PC-3 (cell line): ENCODE data around the gene GRHL3. TPM values are rescaled to one million over a fixed set of nuclear protein-coding genes. Genes with fewer than 3 reads are reported as not detected.

Source experiments
- ATAC-seq: fragments of 200-7000 bp; cut with Tn5 transposase; 2 replicates; pipeline ENCODE4 v1.9.1; 2020; ENCODE audit warnings: mild to moderate bottlenecking, moderate library complexity
- BruUV-seq: library from RNA; stranded (reverse); fragments of 400-500 nt; replicated peaks from 2 replicates; lab custom pipeline; 2021; lab: Mats Ljungman, UMichigan
- CTCF ChIA-PET: fragments of 300-600 bp; sonication (Branson Sonifier 250); formaldehyde crosslinking; loops from one replicate; lab custom pipeline; 2022; ENCODE audit warnings: antibody characterized with exemption; lab: Charles Lee
- POLR2A ChIA-PET: fragments of 300-600 bp; sonication (Branson Sonifier 250); formaldehyde crosslinking; loops from one replicate; lab custom pipeline; 2022; ENCODE audit warnings: antibody characterized with exemption; ENCODE audit not compliant: unreplicated experiment; lab: Charles Lee
- DNase-seq: peaks from one replicate; pipeline ENCODE4 v3.0.0-alpha.2; 2015
- H2AFZ ChIP-seq: fragments of 300-600 bp; sonication (generic); 2 replicates; pipeline ENCODE4 v1.6.0; 2016; ENCODE audit warnings: antibody characterized with exemption, low read length
- H3F3A ChIP-seq: fragments of 300-600 bp; sonication (generic); one replicate; pipeline ENCODE4 v1.6.0; 2017; ENCODE audit warnings: antibody characterized with exemption, low read length, control low read depth, mild to moderate bottlenecking; ENCODE audit not compliant: unreplicated experiment
- H3K27ac ChIP-seq: fragments of 300-600 bp; sonication (generic); 2 replicates; pipeline ENCODE4 v1.5.1; 2016; ENCODE audit warnings: mild to moderate bottlenecking, low read length
- H3K27me3 ChIP-seq: fragments of 300-600 bp; sonication (generic); 2 replicates; pipeline ENCODE4 v1.6.1; 2016; ENCODE audit warnings: low read length, mixed read lengths
- H3K36me3 ChIP-seq: fragments of 300-600 bp; sonication (generic); 2 replicates; pipeline ENCODE4 v1.6.1; 2016; ENCODE audit warnings: low read depth, mixed run types, low read length, mixed read lengths
- H3K4me1 ChIP-seq: fragments of 300-600 bp; sonication (generic); 2 replicates; pipeline ENCODE4 v1.5.1; 2016; ENCODE audit warnings: low read length; ENCODE audit not compliant: insufficient read depth
- H3K4me2 ChIP-seq: fragments of 300-600 bp; sonication (generic); 2 replicates; pipeline ENCODE4 v1.6.0; 2016; ENCODE audit warnings: low read length
- H3K4me3 ChIP-seq: fragments of 300-600 bp; sonication (generic); 2 replicates; pipeline ENCODE4 v1.5.1; 2016; ENCODE audit warnings: mild to moderate bottlenecking, low read length, mixed read lengths
- H3K79me2 ChIP-seq: fragments of 300-600 bp; sonication (generic); 2 replicates; pipeline ENCODE4 v1.6.1; 2017; ENCODE audit warnings: low read length, mixed read lengths
- H3K9ac ChIP-seq: fragments of 300-600 bp; sonication (generic); 2 replicates; pipeline ENCODE4 v1.6.0; 2016; ENCODE audit warnings: mild to moderate bottlenecking, low read length
- H3K9me2 ChIP-seq: fragments of 300-600 bp; sonication (generic); replicated peaks from 2 replicates; pipeline ENCODE4 v1.6.1; 2016; ENCODE audit warnings: mixed run types, low read length, mixed read lengths
- H3K9me3 ChIP-seq: fragments of 300-600 bp; sonication (generic); 2 replicates; pipeline ENCODE4 v1.6.1; 2016; ENCODE audit warnings: low read length, mixed read lengths
- H4K20me1 ChIP-seq: fragments of 300-600 bp; sonication (generic); 2 replicates; pipeline ENCODE4 v1.6.1; 2016; ENCODE audit warnings: low read length, mixed read lengths
- CTCF ChIP-seq: fragments of 300-600 bp; sonication (generic); conservative IDR thresholded peaks from 2 replicates; pipeline ENCODE4 v1.5.1; 2017; ENCODE audit warnings: antibody characterized with exemption, low read depth, mild to moderate bottlenecking, low read length
- EZH2 ChIP-seq: fragments of 300-600 bp; sonication (generic); IDR thresholded peaks from one replicate; pipeline ENCODE4 v1.6.1; 2017; ENCODE audit warnings: antibody characterized with exemption, mild to moderate bottlenecking, low read length; ENCODE audit not compliant: unreplicated experiment
- EZH2phosphoT487 ChIP-seq: fragments of 300-600 bp; sonication (generic); IDR thresholded peaks from 2 replicates; pipeline ENCODE4 v1.6.1; 2018; ENCODE audit warnings: mild to moderate bottlenecking, antibody characterized with exemption, low read length, borderline replicate concordance
- intact Hi-C: fragments of 100-400 bp; cut with micrococcal nuclease; formaldehyde crosslinking; loops from 2 replicates; pipeline ENCODE4 v1.9.0; 2023
- total RNA-seq: library from RNA; depleted of rRNA; stranded (reverse); fragments of >200 nt; gene quantifications from 2 replicates; pipeline ENCODE4 v1.2.3, GENCODE V29; 2014

GRHL3 gene
- total RNA-seq, 1 experiment from 2014 or later: 3.5 TPM

DNA sequence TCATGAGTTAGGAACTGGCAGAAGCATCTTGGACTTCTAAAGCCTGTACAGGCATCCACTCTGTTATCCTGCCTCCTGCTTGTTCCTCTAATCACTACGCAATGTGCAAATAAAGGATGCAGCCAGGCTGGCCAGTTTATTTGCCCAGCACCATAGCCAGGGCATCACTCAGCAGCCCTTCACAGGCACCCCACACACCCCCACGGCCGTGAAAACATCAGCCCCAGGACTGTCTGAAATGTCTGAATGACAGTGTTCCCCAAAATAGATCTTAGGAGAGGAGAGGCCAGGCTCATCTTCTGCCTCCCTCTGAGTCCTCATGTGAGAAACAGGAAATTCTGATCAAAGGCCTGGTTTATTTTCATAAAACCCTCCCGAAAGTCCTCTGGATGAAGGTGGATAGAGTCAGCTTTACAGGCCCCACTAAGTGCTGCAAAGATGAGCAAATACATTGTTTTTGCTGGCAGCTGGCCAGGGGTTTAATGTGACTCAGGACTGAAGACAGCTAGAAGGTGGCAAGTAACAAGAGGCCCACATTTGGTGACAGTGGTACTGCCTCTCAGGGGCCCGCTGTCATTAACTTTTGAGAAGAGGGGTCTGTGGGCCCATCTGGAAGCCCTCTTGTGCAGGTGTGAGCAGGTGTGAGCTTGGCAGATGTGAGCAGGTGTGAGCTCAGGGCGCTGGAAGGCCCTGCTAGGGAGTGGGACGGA lies 32.9 kb downstream of the GRHL3 start:
- Histone ChIP-seq H3F3A (no peaks in the 10 kb centered on the region), H3K79me2 (no peaks in the 10 kb centered on the region), H3K27ac (no peak overlapping the region), H3K4me2 (no peak overlapping the region), H3K36me3 (no peaks in the 10 kb centered on the region), H3K9ac (no peak overlapping the region), H3K4me3 (no peak overlapping the region), H3K4me1 (peaks cover 28% of the 10 kb centered on the region), H3K27me3 (no peaks in the 10 kb centered on the region), H2AFZ (no peak overlapping the region), H3K9me3 (no peaks in the 10 kb centered on the region), H4K20me1 (no peaks in the 10 kb centered on the region), H3K9me2 (no peaks in the 10 kb centered on the region)
- ATAC-seq (peak; percentile 48), DNase-seq (peak; percentile 77)
- ChIA-PET POLR2A (no interaction called here), CTCF (interaction anchor here (0.5 kb wide), 1 partner anchor 151 kb away, joined by 3 read pairs; no protein-coding TSS in a partner anchor)
- no TSS peak for BruUV-seq
- TF ChIP-seq CTCF: no peak
- no peak for TF ChIP-seq EZH2
- TF ChIP-seq EZH2phosphoT487: no peak
- intact Hi-C loops: no loop called here

- H3K4me3 ChIP-seq: no peak overlapping the region
- no peak overlapping the region for H3K27ac ChIP-seq
- no peaks in the 10 kb centered on the region for H3K9me2 ChIP-seq
- no peaks in the 10 kb centered on the region for H3K9me3 ChIP-seq
- no peak for DNase-seq
- H3F3A ChIP-seq: no peaks in the 10 kb centered on the region
- ChIA-PET POLR2A (no interaction called here), CTCF (no interaction called here)
- no peak overlapping the region for H3K9ac ChIP-seq
- intact Hi-C loops: no loop called here
- no peak overlapping the region for H3K4me2 ChIP-seq
- H3K4me1 ChIP-seq: peaks cover 28% of the 10 kb centered on the region
- TF ChIP-seq EZH2: no peak
- no peak for TF ChIP-seq CTCF
- no peak for TF ChIP-seq EZH2phosphoT487
- BruUV-seq: no TSS peak
- H4K20me1 ChIP-seq: no peaks in the 10 kb centered on the region
- no peaks in the 10 kb centered on the region for H3K27me3 ChIP-seq
- H3K79me2 ChIP-seq: no peaks in the 10 kb centered on the region
- no peak overlapping the region for H2AFZ ChIP-seq
- H3K36me3 ChIP-seq: no peaks in the 10 kb centered on the region
- ATAC-seq: no peak
Measured at GRCh38 chr1:24353292-24353891, 34.2 kb downstream of the GRHL3 start.

DNA sequence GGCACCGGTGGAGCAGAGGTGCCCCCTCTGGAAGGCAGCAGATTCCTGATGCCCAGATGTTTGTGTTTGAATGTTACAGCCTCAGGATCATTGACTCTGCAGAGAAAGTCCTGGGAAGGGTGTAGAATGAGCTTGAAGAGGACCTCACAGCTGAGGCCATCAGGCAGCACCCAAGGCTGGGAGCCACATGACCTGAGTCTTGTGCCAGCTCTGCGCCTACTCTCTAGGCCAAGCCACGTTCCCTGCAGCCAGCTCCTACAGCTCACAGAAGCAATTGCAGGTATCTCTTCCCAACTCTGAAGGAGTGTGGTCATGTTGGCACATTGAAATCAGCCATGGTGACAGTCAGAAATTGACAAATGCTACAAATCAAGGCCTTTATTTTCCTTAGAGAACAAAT lies 36.3 kb downstream of the GRHL3 start:
- TF ChIP-seq EZH2: no peak
- TF ChIP-seq CTCF: no peak
- no peak for TF ChIP-seq EZH2phosphoT487
- CTCF ChIA-PET: interaction anchor here (0.6 kb wide), 1 partner anchor 9 kb away, joined by 4 read pairs; no protein-coding TSS in a partner anchor
- H3K4me3 ChIP-seq: no peak overlapping the region
- no peaks in the 10 kb centered on the region for H3K9me2 ChIP-seq
- no peaks in the 10 kb centered on the region for H3F3A ChIP-seq
- H3K79me2 ChIP-seq: no peaks in the 10 kb centered on the region
- H3K27ac ChIP-seq: no peak overlapping the region
- DNase-seq (no peak), ATAC-seq (no peak)
- POLR2A ChIA-PET: interaction anchor here (0.6 kb wide), 1 partner anchor 37 kb away, joined by 3 read pairs; no protein-coding TSS in a partner anchor
- H4K20me1 ChIP-seq: no peaks in the 10 kb centered on the region
- intact Hi-C loops: no loop called here
- H3K27me3 ChIP-seq: no peaks in the 10 kb centered on the region
- H3K9me3 ChIP-seq: no peaks in the 10 kb centered on the region
- no TSS peak for BruUV-seq
- no peak overlapping the region for H3K9ac ChIP-seq
- H3K36me3 ChIP-seq: no peaks in the 10 kb centered on the region
- peaks cover 13% of the 10 kb centered on the region for H3K4me1 ChIP-seq
- H2AFZ ChIP-seq: no peak overlapping the region
- H3K4me2 ChIP-seq: no peak overlapping the region
